ENCODE data around the gene SH3GL3. TPM values are rescaled to one million over a fixed set of nuclear protein-coding genes. Genes with fewer than 3 reads are reported as not detected.

Gene SH3GL3
- total and polyA plus RNA-seq, 2 of the 8 experiments (the other 6 are each of a cell fraction or from before 2014, with no cell fraction given) = 14.1 to 19.1 TPM

- Histone ChIP-seq H2BK12ac (ENCODE audit: low read depth, low read length) (no peak overlapping the region), H3K23me2 (ENCODE audit: low read depth, low read length) (no peaks in the 10 kb centered on the region), H4K20me1 (replicated peaks in 1 of 2; ENCODE audit: control insufficient read depth in 1 of 2, insufficient read depth in 2 of 2, low read length in 2 of 2) (no peaks in the 10 kb centered on the region), H3K79me2 (ENCODE audit: control insufficient read depth in 1 of 2, insufficient read depth in 2 of 2, low read length in 2 of 2) (no peaks in the 10 kb centered on the region), H3K9me3 (ENCODE audit: insufficient read depth in 2 of 2, low read depth in 1 of 2, low read length in 1 of 2) (no peaks in the 10 kb centered on the region), H2BK120ac (replicated peaks; ENCODE audit: low read depth, low read length) (no peak overlapping the region), H3K36me3 (ENCODE audit: control insufficient read depth in 2 of 4, insufficient read depth in 4 of 4, low read length in 3 of 4) (no peaks in the 10 kb centered on the region; a peak in 1 of 8 replicates), H2BK5ac (ENCODE audit: low read depth, low read length) (no peak overlapping the region), H3K27ac (ENCODE audit: low read depth, low read length) (no peak overlapping the region), H2AFZ (ENCODE audit: low read length) (no peak overlapping the region), H4K91ac (replicated peaks; ENCODE audit: insufficient read length, low read length) (no peak overlapping the region), H3K4me1 (replicated peaks in 1 of 4; ENCODE audit: control insufficient read depth in 3 of 4, insufficient read depth in 4 of 4, low read length in 3 of 4) (peaks cover 0 to 4% (median 0%) of the 10 kb centered on the region in 4 experiments; a peak in 1 of 7 replicates), H2BK15ac (ENCODE audit: low read length) (no peak overlapping the region), H3K14ac (ENCODE audit: insufficient read length) (no peak overlapping the region), H3K9ac (replicated peaks in 1 of 4; ENCODE audit: extremely low read depth in 1 of 4, low read depth in 3 of 4, low read length in 3 of 4) (no peak overlapping the region), H3K79me1 (ENCODE audit: low read depth, low read length) (no peaks in the 10 kb centered on the region), H4K8ac (ENCODE audit: extremely low read depth, insufficient read depth, low read length) (no peak overlapping the region), H2BK20ac (ENCODE audit: low read length) (no peak overlapping the region), H3K27me3 (replicated peaks in 1 of 4; ENCODE audit: control insufficient read depth in 3 of 4, extremely low read depth in 1 of 4, insufficient read depth in 3 of 4, low read length in 3 of 4) (no peaks in the 10 kb centered on the region), H4K5ac (ENCODE audit: insufficient read length, low read depth, low read length) (no peak overlapping the region), H3K4me2 (ENCODE audit: insufficient read depth in 1 of 2, low read depth in 2 of 2, low read length in 2 of 2) (no peak overlapping the region), H3K56ac (replicated peaks; ENCODE audit: insufficient read length, low read depth, low read length) (no peak overlapping the region), H3K4ac (replicated peaks; ENCODE audit: insufficient read length, low read depth, low read length) (no peak overlapping the region), H3K23ac (ENCODE audit: insufficient read length) (no peak overlapping the region), H3K18ac (ENCODE audit: extremely low read depth, low read length) (no peak overlapping the region), H3K4me3 (ENCODE audit: extremely low read depth in 1 of 4, insufficient read depth in 2 of 4, low read depth in 3 of 4, low read length in 4 of 4) (no peak overlapping the region), H2AK5ac (ENCODE audit: low read depth, low read length) (no peak overlapping the region)
- ChIA-PET POLR2A (ENCODE audit: partially characterized antibody) (no interaction called here), CTCF (ENCODE audit: partially characterized antibody) (interaction anchor here (0.6 to 2.6 kb wide), 5 partner anchors 7 to 182 kb away, joined by 3 to 17 read pairs (median 4); no protein-coding TSS in a partner anchor)
- WGBS, 2 experiments (ENCODE audit: extremely low coverage in 1 of 2, insufficient coverage in 1 of 2, insufficient read length in 1 of 2, insufficient replicate concordance in 2 of 2, low coverage in 1 of 2, low lambda C conversion rate in 2 of 2, missing lambda C conversion rate in 1 of 2) = 86% methylated on average over 3 of the region's 3 CpGs; no CpG with 5 or more reads in 1 of the 2 experiments
- FAIRE-seq = no peak
- no peak for DNase-seq (ENCODE audit: low read depth in 1 of 2, low spot score in 2 of 2)
- TF ChIP-seq TAF1 (IDR thresholded peaks at IDR 0.05; ENCODE audit: low read depth, low read length) (no peak), FOSL1 (IDR thresholded peaks at IDR 0.05; ENCODE audit: insufficient read depth, low read depth, low read length) (no peak), SIN3A (conservative IDR thresholded peaks at IDR 0.05 in 1 of 2, IDR thresholded peaks at IDR 0.05 in 1 of 2; ENCODE audit: low read depth in 1 of 2, low read length in 2 of 2) (no peak), RNF2 (IDR thresholded peaks at IDR 0.05; ENCODE audit: borderline replicate concordance, low read depth, low read length, missing control alignments, poor library complexity, severe bottlenecking) (no peak), SP2 (IDR thresholded peaks at IDR 0.05; ENCODE audit: low read length) (no peak), PHF8 (conservative IDR thresholded peaks at IDR 0.05; ENCODE audit: low read depth, low read length) (no peak), JUND (IDR thresholded peaks at IDR 0.05; ENCODE audit: low read length) (no peak), ZNF274 (IDR thresholded peaks at IDR 0.05; ENCODE audit: borderline replicate concordance, extremely low read depth, low read length) (no peak), POLR2A (IDR thresholded peaks at IDR 0.05; ENCODE audit: control extremely low read depth in 1 of 2, low read depth in 2 of 2, low read length in 2 of 2) (no peak), CTCF (IDR thresholded peaks at IDR 0.05; ENCODE audit: control extremely low read depth in 1 of 3, insufficient read depth in 1 of 3, low read depth in 1 of 3, low read length in 3 of 3) (no peak), ATF3 (IDR thresholded peaks at IDR 0.05; ENCODE audit: insufficient read depth, low read depth, low read length) (no peak)
Observed at GRCh38 chr15:83430441-83430840, 16.7 kb upstream of the SH3GL3 start.

All from H1 (cell line).